Mesenchymal stem cell (in vitro differentiated cells and primary cell): ENCODE results near the gene PPP2R2D.

Source experiments
- DNase-seq: peaks from one replicate; pipeline ENCODE4 v3.0.0-alpha.2; 2013
- H2AFZ ChIP-seq: one replicate; pipeline ENCODE4 v1.6.1; 2013; ENCODE audit warnings: low read depth, mild to moderate bottlenecking, control low read depth, inconsistent platforms, low read length, moderate library complexity
- H2AK5ac ChIP-seq: 2 replicates; pipeline ENCODE4 v1.6.1; 2013; ENCODE audit warnings: low read length, moderate library complexity, mild to moderate bottlenecking, inconsistent platforms; ENCODE audit not compliant: severe bottlenecking
- H2BK120ac ChIP-seq: one replicate; pipeline ENCODE4 v1.6.1; 2013; ENCODE audit warnings: low read depth, mild to moderate bottlenecking, inconsistent platforms, low read length, moderate library complexity
- H2BK12ac ChIP-seq, 2 experiments: one replicate each; pipeline ENCODE4 v1.6.1; 2013; ENCODE audit warnings: inconsistent platforms in 2 of 2, low read length in 2 of 2, mild to moderate bottlenecking in 2 of 2, moderate library complexity in 2 of 2, control low read depth in 1 of 2
- H2BK15ac ChIP-seq: one replicate; pipeline ENCODE4 v1.6.1; 2013; ENCODE audit warnings: mild to moderate bottlenecking, low read depth, inconsistent platforms; ENCODE audit not compliant: poor library complexity, severe bottlenecking
- H2BK5ac ChIP-seq: 2 replicates; pipeline ENCODE4 v1.6.1; 2013; ENCODE audit warnings: low read depth, mild to moderate bottlenecking, low read length, control low read depth, inconsistent platforms; ENCODE audit not compliant: poor library complexity, severe bottlenecking
- H3K14ac ChIP-seq, 2 experiments: one replicate each; pipeline ENCODE4 v1.6.1; 2013; ENCODE audit warnings: inconsistent platforms in 2 of 2, low read length in 2 of 2, control low read depth in 1 of 2, mild to moderate bottlenecking in 1 of 2, moderate library complexity in 1 of 2
- H3K18ac ChIP-seq, 2 experiments: one replicate each; pipeline ENCODE4 v1.6.1; 2013; ENCODE audit warnings: inconsistent platforms in 2 of 2, low read length in 2 of 2, control low read depth in 1 of 2, low read depth in 1 of 2, mild to moderate bottlenecking in 1 of 2
- H3K23ac ChIP-seq, 2 experiments: one replicate each; pipeline ENCODE4 v1.6.1; 2013; ENCODE audit warnings: inconsistent platforms in 2 of 2, low read length in 2 of 2, mild to moderate bottlenecking in 2 of 2, moderate library complexity in 2 of 2, control low read depth in 1 of 2
- H3K27ac ChIP-seq: 2 replicates; pipeline ENCODE4 v1.5.1; 2013; ENCODE audit warnings: mild to moderate bottlenecking, moderate library complexity, low read length, control low read depth, inconsistent platforms; ENCODE audit not compliant: poor library complexity, severe bottlenecking
- H3K27me3 ChIP-seq, 2 experiments: 2 replicates each; pipeline versions ENCODE4 v1.6.1 to v1.7.0; 2013; ENCODE audit warnings: low read length in 2 of 2, mild to moderate bottlenecking in 2 of 2, moderate library complexity in 2 of 2, control low read depth in 1 of 2, inconsistent platforms in 1 of 2; ENCODE audit not compliant: control insufficient read depth in 1 of 2, insufficient read depth in 1 of 2
- H3K36me3 ChIP-seq, 2 experiments: 2 replicates each; pipeline versions ENCODE4 v1.6.1 to v1.7.0; 2013; ENCODE audit warnings: low read length in 2 of 2, control low read depth in 1 of 2, inconsistent platforms in 1 of 2, low read depth in 1 of 2, mild to moderate bottlenecking in 1 of 2; ENCODE audit not compliant: insufficient read depth in 2 of 2, control insufficient read depth in 1 of 2
- H3K4ac ChIP-seq, 2 experiments: one replicate each; pipeline ENCODE4 v1.6.1; 2013; ENCODE audit warnings: inconsistent platforms in 2 of 2, low read length in 2 of 2, mild to moderate bottlenecking in 2 of 2, moderate library complexity in 2 of 2, control low read depth in 1 of 2, low read depth in 1 of 2
- H3K4me1 ChIP-seq: 2 replicates; pipeline ENCODE4 v1.6.1; 2013; ENCODE audit warnings: low read depth, low read length, control low read depth; ENCODE audit not compliant: control insufficient read depth, insufficient read depth
- H3K4me2 ChIP-seq: 2 replicates; pipeline ENCODE4 v1.6.1; 2013; ENCODE audit warnings: low read length, mild to moderate bottlenecking, inconsistent platforms; ENCODE audit not compliant: poor library complexity, severe bottlenecking
- H3K4me3 ChIP-seq, 2 experiments: 2 replicates each; pipeline versions ENCODE4 v1.5.1 to v1.7.0; 2013; ENCODE audit warnings: low read length in 2 of 2, mild to moderate bottlenecking in 2 of 2, control low read depth in 1 of 2, low read depth in 1 of 2; ENCODE audit not compliant: insufficient read depth in 1 of 2
- H3K79me1 ChIP-seq: replicated peaks from 2 replicates; pipeline ENCODE4 v1.6.1; 2013; ENCODE audit warnings: mild to moderate bottlenecking, control low read depth, low read length, inconsistent platforms; ENCODE audit not compliant: poor library complexity, severe bottlenecking
- H3K9ac ChIP-seq: 2 replicates; pipeline ENCODE4 v1.7.0; 2013; ENCODE audit warnings: mild to moderate bottlenecking, low read length, moderate library complexity
- H3K9me3 ChIP-seq: 2 replicates; pipeline ENCODE4 v1.7.0; 2013; ENCODE audit warnings: mild to moderate bottlenecking, low read length; ENCODE audit not compliant: control insufficient read depth
- H4K8ac ChIP-seq: one replicate; pipeline ENCODE4 v1.6.1; 2013; ENCODE audit warnings: inconsistent platforms, mild to moderate bottlenecking, low read length, moderate library complexity
- H4K91ac ChIP-seq: one replicate; pipeline ENCODE4 v1.6.1; 2013; ENCODE audit warnings: mild to moderate bottlenecking, low read length, inconsistent platforms
- WGBS: methylation state at CpG from one replicate; pipeline ENCODE4 v1.1.7; 2013; ENCODE audit warnings: mixed read lengths; 5-methylcytosine and 5-hydroxymethylcytosine counted together

PPP2R2D gene

DNA sequence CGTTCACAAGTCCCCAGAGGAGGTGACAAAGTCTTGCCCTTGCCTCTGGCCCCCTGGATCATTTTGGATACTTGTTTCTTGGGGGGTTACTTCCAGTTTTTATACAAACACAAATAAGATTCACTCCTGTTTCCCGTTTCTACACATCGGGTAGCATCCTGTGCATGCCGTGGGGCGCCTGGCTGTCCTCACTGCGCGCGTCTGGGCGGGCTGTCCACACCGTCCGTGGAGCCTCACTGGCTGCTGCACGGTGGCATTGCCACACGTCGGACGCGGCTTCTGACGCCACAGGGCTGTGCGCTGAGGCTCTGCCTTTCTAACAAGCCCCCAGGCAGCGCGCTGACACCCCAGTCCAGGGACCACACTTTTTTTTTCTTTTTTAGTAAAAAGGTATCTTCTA lies 62.5 kb downstream of the PPP2R2D start:
- Histone ChIP-seq H3K23ac (no peak overlapping the region), H2AK5ac (no peak overlapping the region), H3K9me3 (no peaks in the 10 kb centered on the region), H2BK5ac (no peak overlapping the region), H3K4me2 (no peak overlapping the region), H3K4me3 (no peak overlapping the region), H3K18ac (no peak overlapping the region), H2AFZ (no peak overlapping the region), H4K91ac (no peak overlapping the region), H4K8ac (no peak overlapping the region), H3K4me1 (peaks cover 4% of the 10 kb centered on the region), H3K27ac (no peak overlapping the region), H3K79me1 (peaks cover 29% of the 10 kb centered on the region), H2BK120ac (no peak overlapping the region), H3K27me3 (no peaks in the 10 kb centered on the region), H3K14ac (no peak overlapping the region), H3K36me3 (peaks cover 37 to 58% of the 10 kb centered on the region in 2 experiments), H3K9ac (no peak overlapping the region), H2BK12ac (no peak overlapping the region), H2BK15ac (no peak overlapping the region), H3K4ac (no peak overlapping the region)
- WGBS, result 92% methylated on average over 15 of the region's 20 CpGs
- DNase-seq, result no peak

DNA sequence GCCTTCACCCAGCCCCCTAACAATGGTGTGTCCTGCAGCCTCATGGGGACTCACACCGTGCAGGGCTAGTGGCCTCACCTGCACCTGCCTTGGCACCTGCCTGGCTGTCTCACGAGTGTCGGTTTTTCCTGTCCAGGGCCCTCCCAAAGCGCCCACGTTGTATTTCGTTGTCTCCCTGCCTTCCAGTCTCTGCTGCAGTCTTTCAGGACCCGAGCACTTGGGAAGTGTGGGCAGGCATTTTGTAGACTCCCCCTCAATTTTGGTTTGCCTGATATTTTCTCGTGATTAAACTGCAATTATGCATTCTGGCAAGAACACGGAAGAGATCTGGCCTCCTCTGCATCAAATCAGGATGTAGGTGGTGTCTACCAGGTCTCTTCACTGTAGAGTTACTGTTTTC lies 63.0 kb downstream of the PPP2R2D start:
- Histone ChIP-seq H3K4me2 (no peak overlapping the region), H4K8ac (no peak overlapping the region), H4K91ac (no peak overlapping the region), H3K23ac (no peak overlapping the region), H2BK15ac (no peak overlapping the region), H2BK12ac (no peak overlapping the region), H3K4me1 (peaks cover 4% of the 10 kb centered on the region), H3K36me3 (peaks cover 41 to 57% of the 10 kb centered on the region in 2 experiments), H2BK120ac (no peak overlapping the region), H3K14ac (no peak overlapping the region), H3K18ac (no peak overlapping the region), H3K9me3 (no peaks in the 10 kb centered on the region), H3K9ac (no peak overlapping the region), H2AK5ac (no peak overlapping the region), H3K27ac (no peak overlapping the region), H3K4me3 (no peak overlapping the region), H3K4ac (no peak overlapping the region), H3K27me3 (no peaks in the 10 kb centered on the region), H2BK5ac (no peak overlapping the region), H3K79me1 (peaks cover 28% of the 10 kb centered on the region), H2AFZ (no peak overlapping the region)
- WGBS, result 95% methylated on average over 9 of the region's 9 CpGs
- no peak for DNase-seq

DNA sequence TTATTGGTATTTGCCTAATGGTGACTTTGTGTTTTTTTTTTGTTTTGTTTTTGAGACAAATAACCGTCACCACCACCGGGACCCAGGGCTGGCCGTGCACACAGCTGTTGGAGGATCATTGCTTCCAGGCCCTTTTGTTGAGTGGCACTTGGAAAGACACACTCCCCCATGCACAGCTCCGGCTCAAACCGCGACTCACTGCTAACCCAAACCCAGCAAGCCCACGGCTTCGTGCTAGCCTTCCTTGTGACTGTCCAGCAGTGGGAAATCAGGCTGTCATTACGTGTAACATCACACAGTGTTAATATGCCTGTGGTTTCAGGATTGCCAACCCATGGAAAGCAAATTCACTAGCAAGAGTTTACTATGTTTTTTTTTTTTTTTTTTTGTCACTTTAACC lies 63.5 kb downstream of the PPP2R2D start:
- 99% methylated on average over 9 of the region's 9 CpGs for WGBS

DNA sequence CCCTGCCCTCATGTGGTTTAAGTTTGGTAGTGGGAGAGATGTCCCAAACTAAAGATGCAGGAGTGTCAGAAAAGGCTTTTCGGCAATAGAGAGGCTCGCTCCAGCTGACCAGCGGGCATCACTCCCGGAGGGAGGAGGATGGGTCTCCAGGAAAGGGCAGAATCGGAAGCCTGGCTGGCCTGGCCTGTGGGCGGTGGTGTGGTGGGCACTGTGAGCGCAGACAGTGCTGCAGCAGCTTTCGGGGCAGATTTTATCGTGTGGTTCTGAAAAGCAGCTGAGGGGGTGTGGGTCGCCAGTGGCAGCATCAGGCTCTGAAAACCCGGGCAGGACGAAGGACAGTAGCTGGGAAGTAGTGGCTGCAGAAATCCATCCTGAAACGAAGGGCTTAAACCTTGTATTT lies 68.1 kb downstream of the PPP2R2D start:
- Histone ChIP-seq H3K23ac (no peak overlapping the region), H3K9me3 (no peaks in the 10 kb centered on the region), H4K91ac (no peak overlapping the region), H3K4me1 (peaks cover 12% of the 10 kb centered on the region), H2AFZ (no peak overlapping the region), H3K27me3 (no peaks in the 10 kb centered on the region), H2BK15ac (no peak overlapping the region), H3K4ac (no peak overlapping the region), H3K18ac (no peak overlapping the region), H3K27ac (no peak overlapping the region), H2BK120ac (no peak overlapping the region), H4K8ac (no peak overlapping the region), H3K4me3 (no peak overlapping the region), H3K4me2 (no peak overlapping the region), H3K14ac (no peak overlapping the region), H2BK12ac (no peak overlapping the region), H3K9ac (no peak overlapping the region), H2BK5ac (no peak overlapping the region), H2AK5ac (no peak overlapping the region), H3K36me3 (peaks cover 59 to 69% of the 10 kb centered on the region in 2 experiments), H3K79me1 (peaks cover 39% of the 10 kb centered on the region)
- WGBS, result 90% methylated on average over 13 of the region's 13 CpGs
- no peak for DNase-seq

More for the DNA sequence above, 63.5 kb downstream of the PPP2R2D start:
- no peak overlapping the region for H2BK120ac ChIP-seq
- DNase-seq, result no peak
- no peak overlapping the region for H2AK5ac ChIP-seq
- no peak overlapping the region for H3K23ac ChIP-seq
- no peak overlapping the region for H3K4me2 ChIP-seq
- H3K27me3 ChIP-seq, result no peaks in the 10 kb centered on the region
- peaks cover 4% of the 10 kb centered on the region for H3K4me1 ChIP-seq
- H2BK5ac ChIP-seq, result no peak overlapping the region
- no peak overlapping the region for H2BK15ac ChIP-seq
- no peak overlapping the region for H3K14ac ChIP-seq
- H3K4me3 ChIP-seq, result no peak overlapping the region
- H3K4ac ChIP-seq, result no peak overlapping the region
- H2BK12ac ChIP-seq, result no peak overlapping the region
- H3K9ac ChIP-seq, result no peak overlapping the region
- H3K36me3 ChIP-seq, result peaks cover 46 to 57% of the 10 kb centered on the region in 2 experiments
- H3K18ac ChIP-seq, result no peak overlapping the region
- H4K8ac ChIP-seq, result no peak overlapping the region
- H3K79me1 ChIP-seq, result peaks cover 33% of the 10 kb centered on the region
- no peaks in the 10 kb centered on the region for H3K9me3 ChIP-seq
- H4K91ac ChIP-seq, result no peak overlapping the region
- no peak overlapping the region for H2AFZ ChIP-seq
- no peak overlapping the region for H3K27ac ChIP-seq
